NT2/D1 (cell line): Measurements from ENCODE around the gene SLC5A9.

Experiments used
- DNase-seq: peaks from one replicate; pipeline ENCODE4 v3.0.0-alpha.2; 2011; ENCODE audit warnings: low read depth, low spot score
- H3K27me3 ChIP-seq: 2 replicates; pipeline ENCODE4 v1.6.0; 2011; ENCODE audit warnings: mild to moderate bottlenecking; ENCODE audit not compliant: insufficient read length, insufficient read depth
- H3K36me3 ChIP-seq: 2 replicates; pipeline ENCODE4 v1.6.1; 2011; ENCODE audit warnings: mild to moderate bottlenecking, low read length, mixed read lengths; ENCODE audit not compliant: insufficient read depth, insufficient read length
- H3K4me1 ChIP-seq: 2 replicates; pipeline ENCODE4 v1.5.1; 2011; ENCODE audit not compliant: insufficient read depth, insufficient read length
- H3K4me3 ChIP-seq: 2 replicates; pipeline ENCODE4 v1.5.1; 2011; ENCODE audit warnings: low read depth; ENCODE audit not compliant: insufficient read length
- H3K9ac ChIP-seq: 2 replicates; pipeline ENCODE4 v1.6.0; 2011; ENCODE audit warnings: low read depth; ENCODE audit not compliant: insufficient read length
- H3K9me3 ChIP-seq: 2 replicates; pipeline ENCODE4 v1.5.1; 2011; ENCODE audit warnings: mild to moderate bottlenecking, low read length; ENCODE audit not compliant: insufficient read depth
- SUZ12 ChIP-seq: IDR thresholded peaks from 2 replicates; pipeline ENCODE4 v1.6.1; 2011; ENCODE audit not compliant: insufficient read length, insufficient read depth; ENCODE audit errors: extremely low read depth
- YY1 ChIP-seq: IDR thresholded peaks from 2 replicates; pipeline ENCODE4 v1.6.1; 2011; ENCODE audit not compliant: insufficient read length, insufficient read depth
- ZNF274 ChIP-seq: IDR thresholded peaks from 2 replicates; pipeline ENCODE4 v1.6.1; 2011; ENCODE audit warnings: mild to moderate bottlenecking, low read depth, low read length

Gene SLC5A9

GRCh38 chr1:48230236-48230635 is 7.7 kb downstream of the SLC5A9 start:
- no peak for DNase-seq
- no peaks in the 10 kb centered on the region for H3K9me3 ChIP-seq
- H3K4me3 ChIP-seq = no peak overlapping the region
- peaks cover 12% of the 10 kb centered on the region for H3K4me1 ChIP-seq
- H3K9ac ChIP-seq = no peak overlapping the region
- TF ChIP-seq SUZ12 (no peak), ZNF274 (no peak), YY1 (no peak)
- no peaks in the 10 kb centered on the region for H3K27me3 ChIP-seq
- no peaks in the 10 kb centered on the region for H3K36me3 ChIP-seq

- TF ChIP-seq SUZ12 = no peak
- TF ChIP-seq ZNF274 = no peak
- no peak for TF ChIP-seq YY1
- no peaks in the 10 kb centered on the region for H3K9me3 ChIP-seq
- H3K27me3 ChIP-seq = no peaks in the 10 kb centered on the region
- no peaks in the 10 kb centered on the region for H3K36me3 ChIP-seq
- H3K9ac ChIP-seq = no peak overlapping the region
- no peaks in the 10 kb centered on the region for H3K4me1 ChIP-seq
- H3K4me3 ChIP-seq = no peak overlapping the region
- no peak for DNase-seq
Observed at GRCh38 chr1:48232722-48233121, 10.2 kb downstream of the SLC5A9 start.

- Histone ChIP-seq H3K36me3 (no peaks in the 10 kb centered on the region), H3K27me3 (no peaks in the 10 kb centered on the region), H3K4me1 (no peaks in the 10 kb centered on the region), H3K9ac (no peak overlapping the region), H3K4me3 (no peak overlapping the region), H3K9me3 (no peaks in the 10 kb centered on the region)
- TF ChIP-seq ZNF274 = no peak
- no peak for TF ChIP-seq YY1
- TF ChIP-seq SUZ12 = no peak
- no peak for DNase-seq
Observed at GRCh38 chr1:48233666-48234485, 11.4 kb downstream of the SLC5A9 start.

GRCh38 chr1:48235652-48236051 is 13.1 kb downstream of the SLC5A9 start:
- no peak overlapping the region for H3K4me3 ChIP-seq
- H3K9ac ChIP-seq = no peak overlapping the region
- H3K9me3 ChIP-seq = no peaks in the 10 kb centered on the region
- H3K36me3 ChIP-seq = no peaks in the 10 kb centered on the region
- TF ChIP-seq YY1 (no peak), SUZ12 (no peak), ZNF274 (no peak)
- H3K4me1 ChIP-seq = peaks cover 3% of the 10 kb centered on the region
- no peak for DNase-seq
- H3K27me3 ChIP-seq = no peaks in the 10 kb centered on the region

GRCh38 chr1:48236716-48237470 is 14.4 kb downstream of the SLC5A9 start:
- Histone ChIP-seq H3K9ac (no peak overlapping the region), H3K36me3 (no peaks in the 10 kb centered on the region), H3K4me3 (no peak overlapping the region), H3K4me1 (peaks cover 3% of the 10 kb centered on the region), H3K27me3 (no peaks in the 10 kb centered on the region), H3K9me3 (no peaks in the 10 kb centered on the region)
- DNase-seq = no peak
- TF ChIP-seq SUZ12 = no peak
- TF ChIP-seq YY1 = no peak
- no peak for TF ChIP-seq ZNF274

- peaks cover 3% of the 10 kb centered on the region for H3K4me1 ChIP-seq
- H3K4me3 ChIP-seq = no peak overlapping the region
- no peak for DNase-seq
- H3K9ac ChIP-seq = no peak overlapping the region
- TF ChIP-seq ZNF274 (no peak), SUZ12 (no peak), YY1 (no peak)
- H3K36me3 ChIP-seq = no peaks in the 10 kb centered on the region
- no peaks in the 10 kb centered on the region for H3K9me3 ChIP-seq
- no peaks in the 10 kb centered on the region for H3K27me3 ChIP-seq
Observed at GRCh38 chr1:48242141-48242736, 19.7 kb downstream of the SLC5A9 start.

GRCh38 chr1:48245106-48245505 is 22.6 kb downstream of the SLC5A9 start:
- DNase-seq = no peak
- Histone ChIP-seq H3K9ac (no peak overlapping the region), H3K27me3 (no peaks in the 10 kb centered on the region), H3K36me3 (no peaks in the 10 kb centered on the region), H3K4me3 (no peak overlapping the region), H3K9me3 (no peaks in the 10 kb centered on the region), H3K4me1 (no peaks in the 10 kb centered on the region)
- no peak for TF ChIP-seq YY1
- TF ChIP-seq ZNF274 = no peak
- no peak for TF ChIP-seq SUZ12
